ENCODE results near the gene PFDN6. TPM values are rescaled to one million over a fixed set of nuclear protein-coding genes. Genes with fewer than 3 reads are reported as not detected.

Gene PFDN6
- total and polyA plus RNA-seq, 9 of the 15 experiments (the other 6 are each of a cell fraction or from before 2014, with no cell fraction given), result 6.8 to 475 (median 216) TPM

DNA sequence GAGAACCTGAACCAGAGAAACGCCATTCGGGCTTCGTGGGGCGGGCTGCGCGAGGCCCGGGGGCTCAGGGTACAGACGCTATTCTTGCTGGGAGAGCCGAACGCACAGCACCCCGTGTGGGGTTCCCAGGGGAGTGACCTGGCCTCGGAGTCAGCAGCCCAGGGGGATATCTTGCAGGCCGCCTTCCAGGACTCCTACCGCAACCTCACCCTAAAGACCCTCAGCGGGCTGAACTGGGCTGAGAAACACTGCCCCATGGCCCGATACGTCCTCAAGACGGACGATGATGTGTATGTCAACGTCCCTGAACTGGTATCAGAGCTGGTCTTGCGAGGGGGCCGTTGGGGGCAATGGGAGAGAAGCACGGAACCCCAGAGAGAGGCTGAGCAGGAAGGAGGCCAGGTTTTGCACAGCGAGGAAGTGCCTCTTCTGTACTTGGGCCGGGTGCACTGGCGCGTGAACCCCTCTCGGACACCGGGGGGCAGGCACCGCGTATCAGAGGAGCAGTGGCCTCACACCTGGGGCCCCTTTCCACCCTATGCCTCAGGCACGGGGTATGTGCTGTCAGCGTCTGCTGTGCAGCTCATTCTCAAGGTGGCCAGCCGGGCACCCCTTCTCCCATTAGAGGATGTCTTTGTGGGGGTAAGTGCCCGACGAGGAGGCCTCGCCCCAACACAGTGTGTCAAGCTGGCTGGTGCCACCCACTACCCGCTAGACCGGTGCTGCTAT is 11.6 kb upstream of the PFDN6 start (continued):
- TF ChIP-seq, protein P1, sequence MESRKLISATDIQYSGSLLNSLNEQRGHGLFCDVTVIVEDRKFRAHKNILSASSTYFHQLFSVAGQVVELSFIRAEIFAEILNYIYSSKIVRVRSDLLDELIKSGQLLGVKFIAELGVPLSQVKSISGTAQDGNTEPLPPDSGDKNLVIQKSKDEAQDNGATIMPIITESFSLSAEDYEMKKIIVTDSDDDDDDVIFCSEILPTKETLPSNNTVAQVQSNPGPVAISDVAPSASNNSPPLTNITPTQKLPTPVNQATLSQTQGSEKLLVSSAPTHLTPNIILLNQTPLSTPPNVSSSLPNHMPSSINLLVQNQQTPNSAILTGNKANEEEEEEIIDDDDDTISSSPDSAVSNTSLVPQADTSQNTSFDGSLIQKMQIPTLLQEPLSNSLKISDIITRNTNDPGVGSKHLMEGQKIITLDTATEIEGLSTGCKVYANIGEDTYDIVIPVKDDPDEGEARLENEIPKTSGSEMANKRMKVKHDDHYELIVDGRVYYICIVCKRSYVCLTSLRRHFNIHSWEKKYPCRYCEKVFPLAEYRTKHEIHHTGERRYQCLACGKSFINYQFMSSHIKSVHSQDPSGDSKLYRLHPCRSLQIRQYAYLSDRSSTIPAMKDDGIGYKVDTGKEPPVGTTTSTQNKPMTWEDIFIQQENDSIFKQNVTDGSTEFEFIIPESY (CRISPR knock-in tag; IDR thresholded peaks at IDR 0.05), result peak; percentile 81
- TF ChIP-seq ZNF507 (tag; conservative IDR thresholded peaks at IDR 0.05) (no peak), JUN (IDR thresholded peaks at IDR 0.05; ENCODE audit: borderline replicate concordance, low read depth, low read length) (no peak), JUN (CRISPR knock-in tag; IDR thresholded peaks at IDR 0.05; ENCODE audit: borderline replicate concordance) (0 out of 2 replicates have a peak, but pooled peaks have one; percentile 34), MEIS2 (IDR thresholded peaks at IDR 0.05; ENCODE audit: partially characterized antibody) (no peak), CHD1 (IDR thresholded peaks at IDR 0.05; ENCODE audit: low read length) (no peak), SNRNP70 (optimal IDR thresholded peaks at IDR 0.05; ENCODE audit: low read depth, low read length) (no peak), ZNF76 (CRISPR knock-in tag; IDR thresholded peaks at IDR 0.05; ENCODE audit: borderline replicate concordance) (no peak), ESRRA (IDR thresholded peaks at IDR 0.05; ENCODE audit: borderline replicate concordance, low read depth) (no peak), PRMT5 (CRISPR knock-in tag; IDR thresholded peaks at IDR 0.05) (no peak), DACH1 (IDR thresholded peaks at IDR 0.05; ENCODE audit: partially characterized antibody) (no peak), POLR2G (IDR thresholded peaks at IDR 0.05; ENCODE audit: low read depth, low read length) (peak; percentile 42; the same call in 1 of the 2 replicates), ETV5 (CRISPR knock-in tag; IDR thresholded peaks at IDR 0.05; ENCODE audit: low read depth) (no peak), TCFL5 (CRISPR knock-in tag; conservative IDR thresholded peaks at IDR 0.05) (no peak), ATF1 (CRISPR knock-in tag; IDR thresholded peaks at IDR 0.05) (no peak), ATF1 (tag; IDR thresholded peaks at IDR 0.05) (no peak), ELF1 (tag; IDR thresholded peaks at IDR 0.05) (no peak)
- TF ChIP-seq, protein P2, sequence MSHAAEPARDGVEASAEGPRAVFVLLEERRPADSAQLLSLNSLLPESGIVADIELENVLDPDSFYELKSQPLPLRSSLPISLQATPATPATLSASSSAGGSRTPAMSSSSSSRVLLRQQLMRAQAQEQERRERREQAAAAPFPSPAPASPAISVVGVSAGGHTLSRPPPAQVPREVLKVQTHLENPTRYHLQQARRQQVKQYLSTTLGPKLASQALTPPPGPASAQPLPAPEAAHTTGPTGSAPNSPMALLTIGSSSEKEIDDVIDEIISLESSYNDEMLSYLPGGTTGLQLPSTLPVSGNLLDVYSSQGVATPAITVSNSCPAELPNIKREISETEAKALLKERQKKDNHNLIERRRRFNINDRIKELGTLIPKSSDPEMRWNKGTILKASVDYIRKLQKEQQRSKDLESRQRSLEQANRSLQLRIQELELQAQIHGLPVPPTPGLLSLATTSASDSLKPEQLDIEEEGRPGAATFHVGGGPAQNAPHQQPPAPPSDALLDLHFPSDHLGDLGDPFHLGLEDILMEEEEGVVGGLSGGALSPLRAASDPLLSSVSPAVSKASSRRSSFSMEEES (CRISPR knock-in tag; IDR thresholded peaks at IDR 0.05), result no peak
- TF ChIP-seq, protein P3, sequence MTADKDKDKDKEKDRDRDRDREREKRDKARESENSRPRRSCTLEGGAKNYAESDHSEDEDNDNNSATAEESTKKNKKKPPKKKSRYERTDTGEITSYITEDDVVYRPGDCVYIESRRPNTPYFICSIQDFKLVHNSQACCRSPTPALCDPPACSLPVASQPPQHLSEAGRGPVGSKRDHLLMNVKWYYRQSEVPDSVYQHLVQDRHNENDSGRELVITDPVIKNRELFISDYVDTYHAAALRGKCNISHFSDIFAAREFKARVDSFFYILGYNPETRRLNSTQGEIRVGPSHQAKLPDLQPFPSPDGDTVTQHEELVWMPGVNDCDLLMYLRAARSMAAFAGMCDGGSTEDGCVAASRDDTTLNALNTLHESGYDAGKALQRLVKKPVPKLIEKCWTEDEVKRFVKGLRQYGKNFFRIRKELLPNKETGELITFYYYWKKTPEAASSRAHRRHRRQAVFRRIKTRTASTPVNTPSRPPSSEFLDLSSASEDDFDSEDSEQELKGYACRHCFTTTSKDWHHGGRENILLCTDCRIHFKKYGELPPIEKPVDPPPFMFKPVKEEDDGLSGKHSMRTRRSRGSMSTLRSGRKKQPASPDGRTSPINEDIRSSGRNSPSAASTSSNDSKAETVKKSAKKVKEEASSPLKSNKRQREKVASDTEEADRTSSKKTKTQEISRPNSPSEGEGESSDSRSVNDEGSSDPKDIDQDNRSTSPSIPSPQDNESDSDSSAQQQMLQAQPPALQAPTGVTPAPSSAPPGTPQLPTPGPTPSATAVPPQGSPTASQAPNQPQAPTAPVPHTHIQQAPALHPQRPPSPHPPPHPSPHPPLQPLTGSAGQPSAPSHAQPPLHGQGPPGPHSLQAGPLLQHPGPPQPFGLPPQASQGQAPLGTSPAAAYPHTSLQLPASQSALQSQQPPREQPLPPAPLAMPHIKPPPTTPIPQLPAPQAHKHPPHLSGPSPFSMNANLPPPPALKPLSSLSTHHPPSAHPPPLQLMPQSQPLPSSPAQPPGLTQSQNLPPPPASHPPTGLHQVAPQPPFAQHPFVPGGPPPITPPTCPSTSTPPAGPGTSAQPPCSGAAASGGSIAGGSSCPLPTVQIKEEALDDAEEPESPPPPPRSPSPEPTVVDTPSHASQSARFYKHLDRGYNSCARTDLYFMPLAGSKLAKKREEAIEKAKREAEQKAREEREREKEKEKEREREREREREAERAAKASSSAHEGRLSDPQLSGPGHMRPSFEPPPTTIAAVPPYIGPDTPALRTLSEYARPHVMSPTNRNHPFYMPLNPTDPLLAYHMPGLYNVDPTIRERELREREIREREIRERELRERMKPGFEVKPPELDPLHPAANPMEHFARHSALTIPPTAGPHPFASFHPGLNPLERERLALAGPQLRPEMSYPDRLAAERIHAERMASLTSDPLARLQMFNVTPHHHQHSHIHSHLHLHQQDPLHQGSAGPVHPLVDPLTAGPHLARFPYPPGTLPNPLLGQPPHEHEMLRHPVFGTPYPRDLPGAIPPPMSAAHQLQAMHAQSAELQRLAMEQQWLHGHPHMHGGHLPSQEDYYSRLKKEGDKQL (CRISPR knock-in tag; IDR thresholded peaks at IDR 0.05; ENCODE audit: borderline replicate concordance), result no peak

All from K562 (cell line).